DND-41 (cell line): ENCODE data around the gene TNS3.

Experiments
- ATAC-seq: fragments of 200-7000 bp; cut with Tn5 transposase; 3 replicates; pipeline ENCODE4 v1.9.1; 2021; ENCODE audit warnings: low read depth; ENCODE audit not compliant: insufficient read depth
- DNase-seq: peaks from one replicate; pipeline ENCODE4 v3.0.0-alpha.2; 2020
- H2AFZ ChIP-seq: 2 replicates; pipeline ENCODE4 v1.6.0; 2012; ENCODE audit warnings: low read depth, low read length
- H3K27ac ChIP-seq: 2 replicates; pipeline ENCODE4 v1.5.1; 2012; ENCODE audit warnings: low read length, inconsistent platforms
- H3K27me3 ChIP-seq: fragments of 200-600 bp; sonication (generic); 2 replicates; pipeline ENCODE4 v1.6.0; 2012; ENCODE audit warnings: low read length, mild to moderate bottlenecking, inconsistent platforms; ENCODE audit not compliant: insufficient read depth, poor library complexity
- H3K36me3 ChIP-seq: 2 replicates; pipeline ENCODE4 v1.5.1; 2012; ENCODE audit warnings: low read length, inconsistent platforms; ENCODE audit not compliant: insufficient read depth
- H3K4me1 ChIP-seq: 2 replicates; pipeline ENCODE4 v1.5.1; 2012; ENCODE audit warnings: mild to moderate bottlenecking, low read length; ENCODE audit not compliant: insufficient read depth
- H3K4me2 ChIP-seq: 2 replicates; pipeline ENCODE4 v1.6.0; 2012; ENCODE audit warnings: mild to moderate bottlenecking, moderate library complexity, low read length, inconsistent platforms; ENCODE audit not compliant: insufficient read depth
- H3K4me3 ChIP-seq, 2 experiments: fragments of 200-600 bp in 1 of 2; shearing (Covaris generic) in 1 of 2; 2 replicates each; pipeline ENCODE4 v1.5.1; 2012 to 2016; ENCODE audit warnings: inconsistent platforms in 2 of 2, low read length in 2 of 2, mild to moderate bottlenecking in 2 of 2, low read depth in 1 of 2, moderate library complexity in 1 of 2
- H3K79me2 ChIP-seq: 2 replicates; pipeline ENCODE4 v1.6.0; 2012; ENCODE audit warnings: low read length, inconsistent platforms; ENCODE audit not compliant: insufficient read depth
- H3K9ac ChIP-seq: 2 replicates; pipeline ENCODE4 v1.6.0; 2012; ENCODE audit warnings: low read depth, mild to moderate bottlenecking, inconsistent platforms, low read length, moderate library complexity
- H3K9me3 ChIP-seq: 2 replicates; pipeline ENCODE4 v1.5.1; 2012; ENCODE audit warnings: low read length, moderate library complexity, mild to moderate bottlenecking, inconsistent platforms; ENCODE audit not compliant: insufficient read depth, severe bottlenecking
- H4K20me1 ChIP-seq: 2 replicates; pipeline ENCODE4 v1.6.0; 2012; ENCODE audit warnings: low read length; ENCODE audit not compliant: insufficient read depth
- CTCF ChIP-seq: IDR thresholded peaks from 2 replicates; pipeline ENCODE4 v1.5.1; 2012; ENCODE audit warnings: borderline replicate concordance, low read length, moderate library complexity, mild to moderate bottlenecking; ENCODE audit not compliant: poor library complexity, severe bottlenecking; ENCODE audit errors: extremely low read depth
- EZH2 ChIP-seq: IDR thresholded peaks from 3 replicates; pipeline ENCODE4 v1.6.1; 2012; ENCODE audit warnings: borderline replicate concordance, low read depth, mild to moderate bottlenecking, moderate library complexity, low read length, inconsistent platforms; ENCODE audit not compliant: severe bottlenecking

TNS3 gene

GRCh38 chr7:47509571-47509970 lies 72.3 kb downstream of the TNS3 start:
- Histone ChIP-seq H3K27ac (no peak overlapping the region), H3K9me3 (peaks cover 6% of the 10 kb centered on the region), H3K4me1 (no peaks in the 10 kb centered on the region), H3K79me2 (no peaks in the 10 kb centered on the region), H3K27me3 (no peaks in the 10 kb centered on the region), H4K20me1 (no peaks in the 10 kb centered on the region), H3K4me3 (no peak overlapping the region), H3K9ac (no peak overlapping the region), H2AFZ (no peak overlapping the region), H3K36me3 (no peaks in the 10 kb centered on the region), H3K4me2 (no peak overlapping the region)
- TF ChIP-seq EZH2 (no peak), CTCF (no peak)
- DNase-seq (no peak), ATAC-seq (no peak)

- Histone ChIP-seq H2AFZ (no peak overlapping the region), H3K27ac (no peak overlapping the region), H3K4me1 (no peaks in the 10 kb centered on the region), H3K4me2 (no peak overlapping the region), H3K9me3 (peaks cover 6% of the 10 kb centered on the region), H4K20me1 (no peaks in the 10 kb centered on the region), H3K79me2 (no peaks in the 10 kb centered on the region), H3K9ac (no peak overlapping the region), H3K36me3 (no peaks in the 10 kb centered on the region), H3K4me3 (no peak overlapping the region), H3K27me3 (no peaks in the 10 kb centered on the region)
- no peak for DNase-seq
- TF ChIP-seq EZH2 = no peak
- TF ChIP-seq CTCF = no peak
- no peak for ATAC-seq
These were observed 73.2 kb downstream of the TNS3 start for GRCh38 chr7:47508389-47509380.

- H3K9me3 ChIP-seq = peaks cover 6% of the 10 kb centered on the region
- no peak overlapping the region for H3K4me2 ChIP-seq
- no peak overlapping the region for H3K27ac ChIP-seq
- H3K36me3 ChIP-seq = no peaks in the 10 kb centered on the region
- H3K4me1 ChIP-seq = no peaks in the 10 kb centered on the region
- no peaks in the 10 kb centered on the region for H3K79me2 ChIP-seq
- no peak for DNase-seq
- no peak overlapping the region for H3K4me3 ChIP-seq
- TF ChIP-seq CTCF = no peak
- no peak for TF ChIP-seq EZH2
- H2AFZ ChIP-seq = no peak overlapping the region
- no peak for ATAC-seq
- no peak overlapping the region for H3K9ac ChIP-seq
- H4K20me1 ChIP-seq = no peaks in the 10 kb centered on the region
- no peaks in the 10 kb centered on the region for H3K27me3 ChIP-seq
These were observed 74.4 kb downstream of the TNS3 start for GRCh38 chr7:47507522-47507921.
